GM18508 (cell line): ENCODE data around the gene AKR1A1.
"Not testable (repeated sequence)": the region's sequence is repeated elsewhere in the genome, so short reads cannot be mapped to it uniquely, and the experiment has no call there.

ENCODE experiments used
- ATAC-seq: cut with Tn5 transposase; IDR thresholded peaks from one replicate; pipeline ENCODE4 v1.9.1; 2021; ENCODE audit warnings: moderate number of reproducible peaks; ENCODE audit not compliant: insufficient read depth, unreplicated experiment

AKR1A1 gene

GRCh38 chr1:45522324-45523104 lies 28.1 kb upstream of the AKR1A1 start:
- ATAC-seq, result no peak

- not testable (repeated sequence) for ATAC-seq
These were observed 27.1 kb upstream of the AKR1A1 start for GRCh38 chr1:45523516-45523915.

- ATAC-seq, result not testable (repeated sequence)
These were observed 26.7 kb upstream of the AKR1A1 start for GRCh38 chr1:45523975-45524374.

GRCh38 chr1:45526135-45526644 lies 24.4 kb upstream of the AKR1A1 start:
- no peak for ATAC-seq

GRCh38 chr1:45530632-45531135 lies 19.9 kb upstream of the AKR1A1 start:
- no peak for ATAC-seq

GRCh38 chr1:45531873-45532272 lies 18.8 kb upstream of the AKR1A1 start:
- no peak for ATAC-seq

GRCh38 chr1:45535988-45536766 lies 14.4 kb upstream of the AKR1A1 start:
- no peak for ATAC-seq

- no peak for ATAC-seq
These were observed 13.7 kb upstream of the AKR1A1 start for GRCh38 chr1:45536886-45537285.

- no peak for ATAC-seq
These were observed 9.4 kb upstream of the AKR1A1 start for GRCh38 chr1:45541193-45541592.

- ATAC-seq, result no peak
These were observed 8.0 kb upstream of the AKR1A1 start for GRCh38 chr1:45542591-45542990.

- ATAC-seq, result no peak
These were observed 6.8 kb upstream of the AKR1A1 start for GRCh38 chr1:45543581-45544417.

GRCh38 chr1:45544530-45544929 lies 6.1 kb upstream of the AKR1A1 start:
- ATAC-seq, result no peak

- ATAC-seq, result no peak
These were observed 5.6 kb upstream of the AKR1A1 start for GRCh38 chr1:45545019-45545493.

- ATAC-seq, result no peak
These were observed 4.9 kb upstream of the AKR1A1 start for GRCh38 chr1:45545553-45546310.

GRCh38 chr1:45551684-45552083 lies 1.1 kb downstream of the AKR1A1 start:
- no peak for ATAC-seq

GRCh38 chr1:45552331-45552730 lies 1.7 kb downstream of the AKR1A1 start:
- ATAC-seq, result no peak

GRCh38 chr1:45554198-45554597 lies 3.6 kb downstream of the AKR1A1 start:
- ATAC-seq, result no peak

- no peak for ATAC-seq
These were observed 6.9 kb downstream of the AKR1A1 start for GRCh38 chr1:45557422-45557944.

GRCh38 chr1:45563843-45564242 lies 13.2 kb downstream of the AKR1A1 start:
- no peak for ATAC-seq
